NOMO-1 treated with dmso at 0.1 percent for 144 hours (cell line): Measurements from ENCODE around the gene WDR48.

ENCODE experiments used
- DNase-seq: peaks from one replicate; lab custom pipeline; 2025; ENCODE audit not compliant: unreplicated experiment; lab: John Stamatoyannopoulos, UW

The WDR48 gene

GRCh38 chr3:39137991-39138803 lies 86.4 kb downstream of the WDR48 start:
- no peak for DNase-seq

DNA sequence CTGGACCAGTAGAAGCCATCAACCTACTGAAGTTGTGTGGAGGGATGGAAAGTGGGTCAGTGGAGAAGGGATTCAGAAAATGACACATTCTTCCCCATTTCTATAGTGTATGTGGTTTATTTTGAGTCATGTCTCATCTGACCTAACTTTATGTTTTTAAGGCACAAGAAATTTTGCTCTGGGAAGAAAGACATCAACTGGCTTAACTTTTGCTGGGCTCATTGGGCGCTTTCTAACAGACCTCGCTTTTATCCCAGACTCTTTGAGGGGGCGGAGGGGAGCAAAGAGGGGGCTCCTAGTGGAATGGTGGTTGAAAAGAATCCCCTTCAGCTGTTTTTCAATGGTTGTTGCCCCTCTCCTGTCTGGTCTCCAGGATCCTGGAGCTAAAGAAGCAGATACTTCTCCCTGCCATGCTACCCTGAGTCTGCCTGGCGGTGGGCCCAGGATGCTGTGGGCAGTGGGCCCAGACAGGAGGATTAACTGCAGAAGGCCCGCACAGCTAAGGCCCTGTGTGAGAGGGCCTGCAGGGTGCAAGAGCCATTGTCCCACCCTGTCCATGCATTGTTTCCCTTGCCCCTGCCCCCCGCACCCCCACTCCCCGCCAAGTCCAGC lies 87.1 kb downstream of the WDR48 start:
- no peak for DNase-seq

GRCh38 chr3:39139442-39139841 lies 87.6 kb downstream of the WDR48 start:
- no peak for DNase-seq

- no peak for DNase-seq
These were observed 88.6 kb downstream of the WDR48 start for GRCh38 chr3:39140341-39140971.

DNA sequence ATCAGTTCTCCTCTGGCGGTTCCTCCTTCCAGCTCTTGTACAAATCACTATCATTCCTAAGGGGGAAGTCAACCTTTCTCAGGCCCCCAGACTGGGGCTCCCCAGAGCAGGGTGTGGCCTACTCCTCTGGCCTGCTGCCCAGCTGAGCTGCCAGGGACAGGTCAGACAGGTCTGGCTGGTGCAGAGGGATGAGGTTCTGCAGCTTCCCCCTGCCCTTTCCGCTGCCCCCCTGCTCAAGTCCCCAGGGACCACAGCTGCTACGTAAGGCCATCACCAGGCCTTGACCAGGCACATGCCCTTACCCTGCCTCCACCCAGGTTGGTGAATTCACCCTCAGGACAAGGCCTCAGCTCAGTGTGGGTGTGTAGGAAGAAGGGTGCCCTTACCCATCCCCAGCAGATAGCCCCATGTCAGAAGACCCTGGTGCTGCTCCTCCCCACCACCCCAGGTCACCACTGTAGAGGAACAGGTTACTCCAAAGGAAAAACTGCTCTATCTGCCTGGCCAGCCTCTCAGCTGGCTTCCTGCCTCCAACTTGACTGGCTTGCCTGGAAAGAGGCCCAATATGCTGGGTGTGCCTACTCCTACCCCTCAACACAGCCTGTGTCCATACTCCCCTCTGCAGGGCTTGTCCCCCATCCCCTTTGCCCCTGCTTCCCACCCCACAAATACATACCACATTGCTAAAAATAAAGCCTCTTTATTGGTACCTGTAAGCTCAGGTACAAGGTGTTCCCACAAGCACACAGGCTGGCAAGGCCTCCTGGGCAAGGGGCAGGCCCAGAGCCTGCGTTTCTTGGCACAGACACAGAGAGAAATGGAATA lies 89.6 kb downstream of the WDR48 start:
- no peak for DNase-seq

- DNase-seq, result no peak
These were observed 90.3 kb downstream of the WDR48 start for GRCh38 chr3:39142067-39142466.

- no peak for DNase-seq
These were observed 91.5 kb downstream of the WDR48 start for GRCh38 chr3:39143051-39143885.

DNA sequence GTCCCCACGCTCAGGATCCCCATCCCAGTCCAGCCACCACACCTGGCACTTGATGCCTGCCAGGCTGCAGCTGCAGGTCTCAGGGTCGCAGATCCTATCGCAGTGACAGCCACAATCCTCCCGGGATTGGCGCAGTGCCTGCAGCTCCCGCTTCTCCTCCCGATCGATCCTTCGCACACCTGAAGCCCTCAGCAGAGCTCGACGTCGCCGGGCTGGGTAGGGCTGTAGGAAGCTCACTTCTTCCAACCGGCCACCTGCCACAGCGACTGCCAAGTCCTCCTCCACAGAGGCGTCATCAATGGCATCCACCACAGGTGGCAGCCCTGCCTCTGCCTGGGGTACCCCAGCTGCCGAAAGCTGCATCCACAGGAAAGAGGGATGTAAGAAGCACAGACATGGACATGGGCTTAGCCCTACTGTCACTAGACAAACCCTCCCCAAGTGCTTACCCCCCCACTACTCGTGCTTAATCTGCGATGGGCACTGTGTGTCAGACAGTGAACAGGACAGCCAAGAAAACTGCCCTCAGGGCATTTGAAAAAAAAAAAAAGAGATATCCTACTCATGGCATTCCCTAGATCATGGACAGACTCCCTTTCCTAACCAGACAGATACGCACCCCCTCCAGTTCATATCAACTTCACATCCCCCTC lies 92.4 kb downstream of the WDR48 start:
- DNase-seq, result no peak

DNA sequence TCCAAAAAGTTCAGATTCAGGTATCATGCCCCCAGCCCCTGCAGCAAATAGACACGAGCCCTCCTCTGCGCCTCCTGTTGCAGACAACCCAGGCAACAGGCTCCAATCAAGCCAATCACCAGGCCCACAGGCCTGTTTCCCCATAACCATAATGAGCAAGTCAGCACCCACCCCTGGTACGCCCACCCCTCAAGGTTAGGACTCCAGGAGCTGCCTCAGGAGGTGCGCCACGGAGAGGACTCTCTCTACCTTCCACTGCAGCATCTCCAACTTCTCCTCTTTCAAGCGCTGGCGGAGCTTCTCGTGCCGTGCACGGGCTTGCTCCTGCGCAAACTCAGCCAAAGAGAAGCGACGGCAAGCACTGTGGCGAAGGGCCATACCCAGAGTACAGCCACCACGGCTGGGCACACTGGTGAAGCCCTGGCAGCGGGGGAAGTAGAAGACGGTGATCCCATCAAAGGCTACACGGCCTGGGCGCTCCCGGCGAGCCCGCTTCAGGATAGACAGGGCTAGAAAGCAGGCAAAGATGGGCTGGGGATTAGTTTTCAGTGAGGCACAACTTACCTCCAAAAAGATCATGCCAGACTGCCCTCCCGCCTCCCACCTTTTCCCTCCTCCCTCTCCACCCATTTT lies 93.0 kb downstream of the WDR48 start:
- no peak for DNase-seq

DNA sequence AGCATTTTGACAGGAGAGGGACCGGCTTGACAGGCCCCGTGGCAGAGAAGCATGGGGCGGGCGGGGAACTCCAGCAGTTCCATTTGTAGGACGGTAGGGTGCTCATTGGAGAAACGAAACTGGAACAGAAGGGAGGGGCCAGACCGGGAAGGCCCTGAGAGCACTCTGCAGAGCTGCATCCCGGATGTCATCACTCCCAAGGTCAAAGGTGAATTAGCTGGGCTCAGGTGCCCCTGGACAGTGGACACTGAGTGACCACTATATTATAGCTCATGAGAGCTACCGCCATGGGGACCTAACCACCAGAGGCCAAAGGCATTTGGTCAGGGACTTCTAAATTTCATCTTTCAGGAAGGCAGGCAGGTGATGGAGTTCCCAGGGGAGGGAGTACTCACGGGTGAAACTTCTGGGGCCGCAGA lies 94.3 kb downstream of the WDR48 start:
- no peak for DNase-seq
